AG04449 (cell line): ENCODE results near the gene CXCL14.

Experiments
- CTCF ChIA-PET: fragments of 350-600 bp; formaldehyde crosslinking; extraction: SDS; loops from one replicate; lab custom pipeline; 2021; ENCODE audit warnings: antibody characterized with exemption; lab: Yijun Ruan, JAX
- POLR2A ChIA-PET: fragments of 400-600, 350-600 bp; formaldehyde crosslinking; extraction: SDS; loops from one replicate; lab custom pipeline; 2020; ENCODE audit warnings: antibody characterized with exemption, inconsistent platforms; lab: Yijun Ruan, JAX
- DNase-seq: peaks from one replicate; pipeline ENCODE4 v3.0.0-alpha.2; 2010; ENCODE audit warnings: low read depth, low spot score
- H3K4me3 ChIP-seq: 2 replicates; pipeline ENCODE4 v1.5.1; 2011; ENCODE audit warnings: low read depth, mild to moderate bottlenecking, control low read depth, low read length
- CTCF ChIP-seq: IDR thresholded peaks from one replicate; pipeline ENCODE4 v1.5.1; 2011; ENCODE audit warnings: mild to moderate bottlenecking, moderate library complexity, low read length, control low read depth, inconsistent platforms; ENCODE audit not compliant: insufficient read depth; ENCODE audit errors: missing control alignments

The CXCL14 gene

GRCh38 chr5:135605221-135605620 lies 26.4 kb upstream of the CXCL14 start:
- TF ChIP-seq CTCF, result no peak
- no peak overlapping the region for H3K4me3 ChIP-seq
- no peak for DNase-seq
- CTCF ChIA-PET, result interaction anchor here (1.2 kb wide), 1 partner anchor 39 kb away, joined by 3 read pairs; no protein-coding TSS in a partner anchor
- POLR2A ChIA-PET, result no interaction called here

- no peak overlapping the region for H3K4me3 ChIP-seq
- ChIA-PET POLR2A (no interaction called here), CTCF (interaction anchor here (0.9 to 1.4 kb wide), 2 partner anchors 12 to 43 kb away, joined by 3 read pairs; no protein-coding TSS in a partner anchor)
- DNase-seq, result no peak
- TF ChIP-seq CTCF, result no peak
Measured at GRCh38 chr5:135604056-135604455, 25.3 kb upstream of the CXCL14 start.

GRCh38 chr5:135602882-135603721 lies 24.3 kb upstream of the CXCL14 start:
- no peak for TF ChIP-seq CTCF
- no peak overlapping the region for H3K4me3 ChIP-seq
- ChIA-PET CTCF (interaction anchor here (0.9 to 1.4 kb wide), 2 partner anchors 11 to 42 kb away, joined by 3 read pairs; no protein-coding TSS in a partner anchor), POLR2A (no interaction called here)
- DNase-seq, result no peak

- no peak for TF ChIP-seq CTCF
- ChIA-PET POLR2A (no interaction called here), CTCF (interaction anchor here (1.2 kb wide), 1 partner anchor 35 kb away, joined by 3 read pairs; no protein-coding TSS in a partner anchor)
- H3K4me3 ChIP-seq, result no peak overlapping the region
- no peak for DNase-seq
Measured at GRCh38 chr5:135601466-135601865, 22.7 kb upstream of the CXCL14 start.

GRCh38 chr5:135600971-135601381 lies 22.2 kb upstream of the CXCL14 start:
- CTCF ChIA-PET, result interaction anchor here (1.2 kb wide), 1 partner anchor 34 kb away, joined by 3 read pairs; no protein-coding TSS in a partner anchor

More at GRCh38 chr5:135600971-135601381, 22.2 kb upstream of the CXCL14 start:
- DNase-seq, result no peak
- no peak for TF ChIP-seq CTCF
- H3K4me3 ChIP-seq, result no peak overlapping the region
- POLR2A ChIA-PET, result no interaction called here
